PFSK-1 (cell line): Measurements from ENCODE around the gene PLCL2.

Experiments
- FOXP2 ChIP-seq: optimal IDR thresholded peaks from 2 replicates; pipeline ENCODE3; 2011; ENCODE audit warnings: borderline replicate concordance, control low read depth, inconsistent platforms; ENCODE audit not compliant: insufficient read depth; ENCODE audit errors: extremely low read length, extremely low read depth
- POLR2AphosphoS5 ChIP-seq: IDR thresholded peaks from 2 replicates; pipeline ENCODE4 v1.6.1; 2012; ENCODE audit warnings: low read depth, mild to moderate bottlenecking, control low read depth, low read length, moderate library complexity
- SIN3A ChIP-seq: IDR thresholded peaks from 2 replicates; pipeline ENCODE4 v1.6.1; 2012; ENCODE audit warnings: mild to moderate bottlenecking, low read length, moderate library complexity, borderline replicate concordance; ENCODE audit not compliant: insufficient read depth
- TAF1 ChIP-seq: IDR thresholded peaks from 2 replicates; pipeline ENCODE4 v1.6.1; 2012; ENCODE audit warnings: low read length, control low read depth, borderline replicate concordance; ENCODE audit not compliant: insufficient read depth
- TF ChIP-seq, protein P1 (sequence below), 2 experiments: IDR thresholded peaks; 2 replicates each; pipeline versions ENCODE4 v1.6.1 to v1.8.0; 2011 to 2012; ENCODE audit warnings: low read depth in 2 of 2, low read length in 2 of 2, control low read depth in 1 of 2, inconsistent platforms in 1 of 2, mild to moderate bottlenecking in 1 of 2, moderate library complexity in 1 of 2; ENCODE audit not compliant: insufficient read depth in 1 of 2

PLCL2 gene

DNA sequence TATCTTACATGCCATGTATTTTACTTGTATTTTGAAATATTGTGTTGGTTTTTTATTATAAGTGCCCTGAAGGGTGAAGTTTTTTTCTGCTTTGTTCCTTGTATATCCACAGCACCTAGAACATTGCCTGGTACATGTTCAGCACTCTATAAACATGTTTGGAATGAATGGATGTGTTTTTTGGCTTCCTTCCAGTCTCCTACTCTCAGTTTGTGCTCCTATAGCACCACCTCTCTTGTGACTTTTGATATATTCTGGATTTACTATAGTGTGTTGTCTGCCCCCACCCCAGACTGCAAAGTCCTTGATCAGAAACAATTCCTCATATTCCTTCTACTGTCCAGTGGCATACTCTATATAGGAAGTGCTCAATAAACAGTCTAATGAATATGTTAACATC, 60.6 kb downstream of the PLCL2 start:
- TF ChIP-seq FOXP2, result no peak
- TF ChIP-seq SIN3A, result no peak
- no peak for TF ChIP-seq POLR2AphosphoS5
- TF ChIP-seq, protein P1, sequence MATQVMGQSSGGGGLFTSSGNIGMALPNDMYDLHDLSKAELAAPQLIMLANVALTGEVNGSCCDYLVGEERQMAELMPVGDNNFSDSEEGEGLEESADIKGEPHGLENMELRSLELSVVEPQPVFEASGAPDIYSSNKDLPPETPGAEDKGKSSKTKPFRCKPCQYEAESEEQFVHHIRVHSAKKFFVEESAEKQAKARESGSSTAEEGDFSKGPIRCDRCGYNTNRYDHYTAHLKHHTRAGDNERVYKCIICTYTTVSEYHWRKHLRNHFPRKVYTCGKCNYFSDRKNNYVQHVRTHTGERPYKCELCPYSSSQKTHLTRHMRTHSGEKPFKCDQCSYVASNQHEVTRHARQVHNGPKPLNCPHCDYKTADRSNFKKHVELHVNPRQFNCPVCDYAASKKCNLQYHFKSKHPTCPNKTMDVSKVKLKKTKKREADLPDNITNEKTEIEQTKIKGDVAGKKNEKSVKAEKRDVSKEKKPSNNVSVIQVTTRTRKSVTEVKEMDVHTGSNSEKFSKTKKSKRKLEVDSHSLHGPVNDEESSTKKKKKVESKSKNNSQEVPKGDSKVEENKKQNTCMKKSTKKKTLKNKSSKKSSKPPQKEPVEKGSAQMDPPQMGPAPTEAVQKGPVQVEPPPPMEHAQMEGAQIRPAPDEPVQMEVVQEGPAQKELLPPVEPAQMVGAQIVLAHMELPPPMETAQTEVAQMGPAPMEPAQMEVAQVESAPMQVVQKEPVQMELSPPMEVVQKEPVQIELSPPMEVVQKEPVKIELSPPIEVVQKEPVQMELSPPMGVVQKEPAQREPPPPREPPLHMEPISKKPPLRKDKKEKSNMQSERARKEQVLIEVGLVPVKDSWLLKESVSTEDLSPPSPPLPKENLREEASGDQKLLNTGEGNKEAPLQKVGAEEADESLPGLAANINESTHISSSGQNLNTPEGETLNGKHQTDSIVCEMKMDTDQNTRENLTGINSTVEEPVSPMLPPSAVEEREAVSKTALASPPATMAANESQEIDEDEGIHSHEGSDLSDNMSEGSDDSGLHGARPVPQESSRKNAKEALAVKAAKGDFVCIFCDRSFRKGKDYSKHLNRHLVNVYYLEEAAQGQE (IDR thresholded peaks at IDR 0.05; ENCODE audit: insufficient read depth in 1 of 2, low read depth in 2 of 2, low read length in 2 of 2), result no peak
- no peak for TF ChIP-seq TAF1

DNA sequence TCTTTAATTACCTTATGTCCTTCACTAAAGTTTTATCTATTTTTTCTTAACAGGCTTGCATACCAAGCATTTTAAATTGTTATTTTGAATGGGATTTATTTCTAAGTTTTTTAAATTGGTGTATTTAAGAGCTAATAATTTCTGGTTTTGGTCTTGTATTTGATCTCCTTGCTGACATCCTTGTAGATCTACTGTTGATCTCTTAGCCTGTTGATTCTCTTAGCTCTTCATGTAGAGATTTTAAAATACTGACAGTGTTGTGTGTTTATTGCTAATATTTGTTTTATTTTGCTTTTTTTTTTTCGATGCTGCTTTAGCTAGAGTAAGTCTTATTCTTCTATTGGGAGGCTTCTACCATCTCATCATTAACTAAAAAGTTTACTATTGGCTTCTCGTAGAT, 65.5 kb downstream of the PLCL2 start:
- TF ChIP-seq TAF1 (no peak), POLR2AphosphoS5 (no peak), SIN3A (no peak), FOXP2 (no peak)
- TF ChIP-seq, protein P1 (IDR thresholded peaks at IDR 0.05; ENCODE audit: insufficient read depth in 1 of 2, low read depth in 2 of 2, low read length in 2 of 2), result no peak

DNA sequence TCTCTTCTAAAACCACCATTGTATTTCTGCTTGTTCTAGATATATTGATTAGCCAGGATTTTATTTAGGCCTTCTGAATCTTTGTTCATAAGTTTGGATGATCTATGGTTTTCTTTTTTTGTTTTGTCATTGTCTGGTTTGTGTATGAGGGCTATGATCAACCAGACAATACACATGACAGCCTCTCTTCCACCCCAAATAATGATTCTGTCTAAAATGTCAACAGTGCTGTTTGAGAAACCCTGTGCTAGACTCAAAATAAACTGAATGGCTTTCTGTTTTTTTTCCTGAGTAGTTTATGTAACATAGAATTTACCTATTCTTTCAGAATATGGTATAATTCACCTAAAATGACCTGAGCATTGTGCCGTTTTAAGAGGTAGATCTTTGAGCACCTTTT, 66.1 kb downstream of the PLCL2 start:
- TF ChIP-seq, protein P1 (IDR thresholded peaks at IDR 0.05; ENCODE audit: insufficient read depth in 1 of 2, low read depth in 2 of 2, low read length in 2 of 2), result no peak
- TF ChIP-seq SIN3A (no peak), POLR2AphosphoS5 (no peak), FOXP2 (no peak), TAF1 (no peak)

DNA sequence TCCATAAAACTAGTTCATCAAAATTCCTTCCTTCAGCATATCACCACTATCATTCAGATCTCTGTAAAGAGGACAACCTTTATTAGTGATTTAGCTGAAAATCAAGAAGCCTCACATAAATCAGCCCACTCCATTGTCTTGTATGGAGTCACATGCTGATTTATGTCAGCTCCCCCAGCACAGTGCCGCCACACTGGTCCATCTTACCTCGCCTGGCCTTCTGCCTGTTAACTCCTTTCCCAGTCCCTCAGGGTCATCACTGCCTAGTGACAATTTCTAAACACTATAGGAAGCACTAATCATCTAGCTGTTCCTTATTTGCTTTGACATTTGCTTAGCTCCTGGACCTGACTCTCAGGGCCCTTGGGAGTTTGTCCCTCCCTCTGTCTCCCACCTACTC, 75.4 kb downstream of the PLCL2 start:
- no peak for TF ChIP-seq POLR2AphosphoS5

DNA sequence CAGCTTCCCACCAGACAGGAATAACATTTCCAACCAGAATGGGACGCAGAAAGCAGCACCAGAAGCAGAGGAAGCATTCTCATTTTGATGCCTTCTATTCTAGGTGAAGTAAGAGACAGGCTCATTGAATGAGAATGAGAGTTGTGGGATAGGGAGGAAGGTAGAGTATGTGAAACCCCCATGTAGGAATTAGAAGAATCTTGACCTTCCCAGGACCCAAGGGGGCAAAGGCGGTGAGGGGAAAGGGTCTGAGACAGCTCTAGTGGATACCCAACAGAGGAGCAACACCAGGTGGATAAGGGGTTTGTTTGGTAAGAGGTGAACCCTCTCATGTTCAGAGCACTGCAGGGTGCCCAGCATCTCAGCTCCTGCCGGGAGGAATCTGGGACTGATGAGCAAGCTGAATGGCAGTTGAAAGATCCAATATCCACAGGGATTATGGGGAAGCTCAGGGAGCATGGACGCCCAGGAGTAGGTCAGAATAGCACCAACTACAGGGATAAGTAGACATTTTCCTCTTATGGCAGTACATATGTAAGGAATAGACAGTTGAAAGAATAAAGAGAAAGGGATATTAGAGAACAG, 77.0 kb downstream of the PLCL2 start:
- TF ChIP-seq, protein P1 (IDR thresholded peaks at IDR 0.05; ENCODE audit: insufficient read depth in 1 of 2, low read depth in 2 of 2, low read length in 2 of 2), result no peak
- TF ChIP-seq TAF1, result no peak
- TF ChIP-seq SIN3A, result no peak
- no peak for TF ChIP-seq POLR2AphosphoS5
- TF ChIP-seq FOXP2, result no peak
